DOHH2 (cell line): ENCODE measurements around the gene TMPRSS4.

Experiments
- EZH2phosphoT487 ChIP-seq: fragments of 200-600 bp; sonication (generic); IDR thresholded peaks from 2 replicates; pipeline ENCODE4 v1.6.1; 2017; ENCODE audit warnings: borderline replicate concordance, mild to moderate bottlenecking, antibody characterized with exemption, low read length, moderate library complexity, mixed read lengths
- TF ChIP-seq, protein P1 (sequence below): fragments of 200-600 bp; sonication (generic); IDR thresholded peaks from one replicate; pipeline ENCODE4 v1.5.1; 2014; ENCODE audit warnings: antibody characterized with exemption, mild to moderate bottlenecking, low read depth, low read length; ENCODE audit not compliant: poor library complexity, severe bottlenecking

DNA sequence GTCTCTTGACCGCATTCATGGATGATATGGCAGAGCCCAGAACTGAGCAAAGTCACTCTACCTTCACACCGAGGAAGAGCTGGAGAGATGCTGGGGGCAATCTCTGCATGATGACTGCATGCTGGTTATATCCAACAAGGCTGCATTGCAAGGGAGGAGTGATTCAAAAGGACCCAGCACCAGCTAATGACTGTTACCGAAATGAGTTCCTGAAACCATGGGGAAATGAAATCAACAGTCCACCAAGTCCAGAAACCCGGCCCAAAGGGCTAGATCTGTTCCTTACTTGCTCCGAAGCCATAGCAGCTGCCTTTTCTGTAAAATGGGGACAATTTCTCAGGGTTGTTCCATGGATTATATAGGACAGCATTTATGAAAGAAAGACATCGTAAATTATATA is 11.1 kb downstream of the TMPRSS4 start:
- no peak for TF ChIP-seq EZH2phosphoT487
- TF ChIP-seq, protein P1, sequence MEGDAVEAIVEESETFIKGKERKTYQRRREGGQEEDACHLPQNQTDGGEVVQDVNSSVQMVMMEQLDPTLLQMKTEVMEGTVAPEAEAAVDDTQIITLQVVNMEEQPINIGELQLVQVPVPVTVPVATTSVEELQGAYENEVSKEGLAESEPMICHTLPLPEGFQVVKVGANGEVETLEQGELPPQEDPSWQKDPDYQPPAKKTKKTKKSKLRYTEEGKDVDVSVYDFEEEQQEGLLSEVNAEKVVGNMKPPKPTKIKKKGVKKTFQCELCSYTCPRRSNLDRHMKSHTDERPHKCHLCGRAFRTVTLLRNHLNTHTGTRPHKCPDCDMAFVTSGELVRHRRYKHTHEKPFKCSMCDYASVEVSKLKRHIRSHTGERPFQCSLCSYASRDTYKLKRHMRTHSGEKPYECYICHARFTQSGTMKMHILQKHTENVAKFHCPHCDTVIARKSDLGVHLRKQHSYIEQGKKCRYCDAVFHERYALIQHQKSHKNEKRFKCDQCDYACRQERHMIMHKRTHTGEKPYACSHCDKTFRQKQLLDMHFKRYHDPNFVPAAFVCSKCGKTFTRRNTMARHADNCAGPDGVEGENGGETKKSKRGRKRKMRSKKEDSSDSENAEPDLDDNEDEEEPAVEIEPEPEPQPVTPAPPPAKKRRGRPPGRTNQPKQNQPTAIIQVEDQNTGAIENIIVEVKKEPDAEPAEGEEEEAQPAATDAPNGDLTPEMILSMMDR = no peak
